HFF-Myc (cell line): ENCODE results near the gene CREB3L4.
A peak's percentile ranks its signal among the peaks of the same experiment; 100 is the strongest.

ENCODE experiments used
- DNase-seq: peaks from one replicate; pipeline ENCODE4 v3.0.0-alpha.2; 2011; ENCODE audit warnings: low read depth; ENCODE audit errors: extremely low read depth
- H3K4me3 ChIP-seq: replicated peaks from 2 replicates; pipeline ENCODE4 v1.5.1; 2011; ENCODE audit warnings: low read depth, mild to moderate bottlenecking, control low read depth, low read length
- TF ChIP-seq, protein P1 (sequence below): IDR thresholded peaks from 2 replicates; pipeline ENCODE4 v1.5.1; 2012; ENCODE audit warnings: mild to moderate bottlenecking, low read depth, low read length, control low read depth; ENCODE audit errors: missing control alignments

Gene CREB3L4

DNA sequence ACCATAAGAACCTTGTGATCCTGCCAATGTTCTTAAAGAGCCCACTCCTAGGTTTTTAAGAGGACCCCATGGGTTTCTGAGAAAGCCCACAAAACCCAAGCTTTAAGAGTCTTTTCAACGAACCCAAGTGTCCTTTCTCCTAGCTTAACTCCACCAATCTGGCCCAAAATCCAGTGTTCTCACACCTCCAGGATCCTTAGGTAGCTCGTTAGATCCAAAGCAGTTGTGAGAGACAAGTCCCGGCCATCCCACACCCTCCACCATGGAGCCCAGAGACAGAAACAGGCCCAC is 22.9 kb upstream of the CREB3L4 start:
- H3K4me3 ChIP-seq, result peak overlapping the region; percentile 83
- TF ChIP-seq, protein P1, sequence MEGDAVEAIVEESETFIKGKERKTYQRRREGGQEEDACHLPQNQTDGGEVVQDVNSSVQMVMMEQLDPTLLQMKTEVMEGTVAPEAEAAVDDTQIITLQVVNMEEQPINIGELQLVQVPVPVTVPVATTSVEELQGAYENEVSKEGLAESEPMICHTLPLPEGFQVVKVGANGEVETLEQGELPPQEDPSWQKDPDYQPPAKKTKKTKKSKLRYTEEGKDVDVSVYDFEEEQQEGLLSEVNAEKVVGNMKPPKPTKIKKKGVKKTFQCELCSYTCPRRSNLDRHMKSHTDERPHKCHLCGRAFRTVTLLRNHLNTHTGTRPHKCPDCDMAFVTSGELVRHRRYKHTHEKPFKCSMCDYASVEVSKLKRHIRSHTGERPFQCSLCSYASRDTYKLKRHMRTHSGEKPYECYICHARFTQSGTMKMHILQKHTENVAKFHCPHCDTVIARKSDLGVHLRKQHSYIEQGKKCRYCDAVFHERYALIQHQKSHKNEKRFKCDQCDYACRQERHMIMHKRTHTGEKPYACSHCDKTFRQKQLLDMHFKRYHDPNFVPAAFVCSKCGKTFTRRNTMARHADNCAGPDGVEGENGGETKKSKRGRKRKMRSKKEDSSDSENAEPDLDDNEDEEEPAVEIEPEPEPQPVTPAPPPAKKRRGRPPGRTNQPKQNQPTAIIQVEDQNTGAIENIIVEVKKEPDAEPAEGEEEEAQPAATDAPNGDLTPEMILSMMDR, result no peak
- DNase-seq, result no peak

DNA sequence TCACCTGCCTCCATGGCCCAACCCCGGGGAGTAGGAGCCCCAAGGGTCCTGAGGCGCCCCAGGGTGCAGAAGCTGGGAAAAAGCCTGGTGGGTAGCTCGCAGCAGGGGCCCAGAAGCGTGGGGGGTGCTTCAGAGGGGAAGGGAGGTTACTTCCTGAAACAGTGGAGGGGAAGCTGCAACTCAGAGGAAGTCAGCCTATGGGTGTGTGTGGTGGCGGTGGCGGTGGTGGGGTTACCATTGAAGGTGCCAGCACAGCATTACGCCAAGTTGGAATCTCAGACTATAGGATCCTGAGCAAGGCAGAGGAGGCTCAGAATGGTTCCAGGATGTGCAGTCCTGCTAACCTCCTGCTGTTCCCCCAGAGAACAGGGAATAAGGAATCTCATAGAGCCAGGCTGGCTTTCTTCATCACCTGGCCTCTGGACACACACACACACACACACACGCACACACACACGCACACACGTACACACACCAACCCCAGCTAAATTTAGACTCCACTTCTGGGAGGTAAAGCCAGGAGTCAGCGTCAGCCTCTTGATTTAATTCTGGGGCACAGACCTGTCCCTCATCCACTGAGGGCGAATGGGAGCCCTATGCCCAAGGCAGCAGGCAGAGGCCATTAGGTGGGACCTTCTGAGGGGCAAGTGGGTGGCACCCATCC is 22.4 kb upstream of the CREB3L4 start:
- TF ChIP-seq, protein P1, result no peak
- DNase-seq, result no peak
- peak overlapping the region; percentile 83 for H3K4me3 ChIP-seq

DNA sequence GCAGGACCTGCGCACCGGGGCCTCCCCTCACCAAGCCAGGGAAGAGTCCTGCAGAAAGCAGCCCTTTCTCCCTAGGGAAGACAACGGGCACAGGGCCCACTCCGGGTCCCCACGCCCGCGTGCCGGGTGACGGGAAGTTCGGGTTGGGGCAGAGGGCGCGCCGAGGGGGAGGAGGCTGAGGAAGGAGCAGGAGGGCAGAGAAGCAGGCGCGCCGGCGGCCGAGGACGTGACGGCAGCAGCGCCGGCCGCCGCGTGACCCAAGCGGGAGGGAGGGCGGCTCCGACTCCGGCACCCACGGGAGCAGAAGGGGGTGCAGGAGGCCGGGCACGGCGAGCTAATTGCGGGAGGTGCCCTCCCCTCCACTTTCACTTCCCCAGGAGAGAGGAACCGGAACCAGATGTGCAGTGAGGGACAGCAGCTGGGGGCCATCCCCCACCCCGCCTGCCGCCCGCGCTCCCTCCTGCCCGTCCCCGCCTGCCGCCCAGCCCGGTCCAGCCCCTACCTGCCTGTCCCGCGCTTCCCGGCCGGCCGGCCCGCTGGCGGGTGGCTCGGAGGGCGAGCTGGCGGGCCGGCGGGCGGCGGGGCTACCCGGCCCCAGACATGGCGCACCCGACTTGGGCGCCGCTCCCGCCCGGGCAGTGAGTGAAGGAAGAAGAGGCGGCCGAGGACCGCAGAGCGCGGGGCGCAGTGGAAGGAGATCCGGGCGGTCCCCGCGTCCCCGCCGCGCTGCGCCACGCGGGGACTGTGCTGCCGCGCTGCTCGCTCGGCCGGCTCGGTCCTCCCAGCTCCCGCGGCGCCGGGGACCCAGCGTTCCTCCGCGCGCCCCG is 21.7 kb upstream of the CREB3L4 start:
- TF ChIP-seq, protein P1, result no peak
- H3K4me3 ChIP-seq, result peak overlapping the region; percentile 83
- no peak for DNase-seq

DNA sequence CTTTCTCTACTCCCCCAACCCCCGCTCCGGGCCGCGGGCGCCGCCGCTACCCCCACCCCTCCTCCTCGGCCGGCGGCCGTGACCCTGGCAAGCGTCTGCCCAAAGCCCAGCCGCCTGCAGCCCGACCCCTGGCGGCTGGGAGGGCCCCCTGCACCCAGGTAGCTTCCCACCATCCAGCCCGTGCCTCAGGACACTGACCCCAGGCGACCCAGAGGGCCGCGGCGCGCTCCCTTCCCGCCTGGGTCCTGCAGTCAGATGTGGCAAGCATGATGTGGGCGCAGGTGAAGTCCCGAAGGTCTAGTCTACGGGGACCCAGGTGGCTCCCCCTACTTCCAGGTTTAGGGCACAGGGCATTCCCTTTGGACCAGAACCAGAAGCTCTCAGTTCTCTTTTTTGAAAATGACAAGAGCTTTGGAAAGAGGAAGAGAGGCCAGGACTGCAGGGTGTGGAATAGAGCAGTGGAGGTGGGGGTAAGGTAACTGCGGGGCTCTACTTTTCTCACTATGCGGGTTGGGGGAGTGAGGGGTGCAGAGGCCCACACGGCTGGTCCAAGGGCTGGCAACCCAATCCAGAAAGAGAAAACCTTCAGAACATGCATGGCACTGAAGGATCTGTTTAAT is 21.0 kb upstream of the CREB3L4 start, which contains the start of gene DENND4B:
Gene DENND4B, minus strand, starts transcription at position 97 of the 620 bp plus-strand sequence. CDS start 2,344 bp downstream, outside the sequence.
- DNase-seq, result no peak
- TF ChIP-seq, protein P1, result peak; percentile 88
- H3K4me3 ChIP-seq, result peak within 1 kb of the TSS; percentile 83

DNA sequence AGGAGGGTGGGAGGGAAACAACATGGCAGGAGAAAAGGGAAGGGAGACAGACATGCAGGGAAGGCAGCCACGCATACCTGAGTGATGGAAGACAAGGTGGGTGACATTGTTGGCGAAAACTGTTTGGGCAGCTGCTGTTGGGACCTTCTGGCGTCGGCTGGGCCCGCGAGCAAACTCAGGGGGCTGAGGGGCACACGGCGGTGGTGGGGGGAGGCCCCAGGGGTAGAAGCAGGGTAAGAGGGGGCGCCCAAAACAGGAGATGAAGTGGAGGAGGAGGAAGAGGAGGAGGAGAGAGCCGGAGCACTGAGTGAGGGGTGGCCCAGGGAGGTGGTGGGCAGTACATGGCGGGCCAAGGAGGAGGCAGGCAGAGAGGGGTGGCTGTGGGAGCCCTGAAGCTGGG is 16.5 kb upstream of the CREB3L4 start:
- H3K4me3 ChIP-seq, result no peak overlapping the region
- TF ChIP-seq, protein P1, result no peak
- DNase-seq, result no peak

DNA sequence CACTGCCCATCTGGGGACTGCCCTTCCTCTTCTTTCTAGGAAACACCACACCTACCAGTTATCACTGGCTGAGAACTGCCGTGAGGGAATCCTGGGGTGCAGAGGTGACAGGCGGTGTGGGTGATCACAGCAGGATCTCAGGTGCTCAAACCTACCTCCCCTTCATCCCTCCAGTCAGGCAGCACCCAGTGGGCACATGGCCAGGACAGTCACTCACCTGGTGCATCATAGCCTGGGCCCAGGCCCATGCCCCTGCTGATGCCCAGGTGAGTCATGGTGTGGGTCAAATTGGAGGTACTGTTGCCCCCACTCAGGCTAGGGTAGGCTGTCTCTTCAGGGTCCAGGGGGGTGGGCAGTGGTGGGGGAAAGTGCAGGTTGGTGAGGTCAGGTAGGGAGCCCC is 15.9 kb upstream of the CREB3L4 start:
- TF ChIP-seq, protein P1, result no peak
- no peak for DNase-seq

More for the DNA sequence above, 15.9 kb upstream of the CREB3L4 start:
- no peak overlapping the region for H3K4me3 ChIP-seq
